ENCODE results near the gene KCNC3. TPM values are rescaled to one million over a fixed set of nuclear protein-coding genes. Genes with fewer than 3 reads are reported as not detected.

KCNC3 gene
- total and polyA plus RNA-seq, 9 donors = 0.19 to 10.2 (median 0.72) TPM

DNA sequence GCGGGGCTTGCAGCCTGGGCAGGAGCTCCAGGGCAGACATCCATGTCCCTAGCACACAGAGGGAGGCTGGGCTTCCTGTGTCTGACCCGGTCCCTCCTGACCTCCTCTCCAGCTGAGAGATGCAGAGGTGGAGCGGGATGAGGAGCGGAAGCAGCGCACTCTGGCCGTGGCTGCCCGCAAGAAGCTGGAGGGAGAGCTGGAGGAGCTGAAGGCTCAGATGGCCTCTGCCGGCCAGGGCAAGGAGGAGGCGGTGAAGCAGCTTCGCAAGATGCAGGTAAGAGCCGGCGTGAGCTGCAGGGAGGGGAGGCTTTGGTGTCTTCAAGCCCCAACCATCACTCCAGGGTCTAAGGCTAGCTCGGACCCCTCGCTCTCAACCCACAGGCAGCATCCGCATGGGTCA lies 38.4 kb downstream of the KCNC3 start:
- Histone ChIP-seq H3K4me1 (ENCODE audit: insufficient read depth) (no peaks in the 10 kb centered on the region), H3K4me3 (no peak overlapping the region), H3K36me3 (no peaks in the 10 kb centered on the region), H3K27me3 (no peaks in the 10 kb centered on the region), H3K9me3 (peaks cover 0 to 4% of the 10 kb centered on the region in 2 donors), H3K27ac (no peak overlapping the region)
- no peak for TF ChIP-seq POLR2A (IDR thresholded peaks at IDR 0.05)
- TF ChIP-seq, protein P1, sequence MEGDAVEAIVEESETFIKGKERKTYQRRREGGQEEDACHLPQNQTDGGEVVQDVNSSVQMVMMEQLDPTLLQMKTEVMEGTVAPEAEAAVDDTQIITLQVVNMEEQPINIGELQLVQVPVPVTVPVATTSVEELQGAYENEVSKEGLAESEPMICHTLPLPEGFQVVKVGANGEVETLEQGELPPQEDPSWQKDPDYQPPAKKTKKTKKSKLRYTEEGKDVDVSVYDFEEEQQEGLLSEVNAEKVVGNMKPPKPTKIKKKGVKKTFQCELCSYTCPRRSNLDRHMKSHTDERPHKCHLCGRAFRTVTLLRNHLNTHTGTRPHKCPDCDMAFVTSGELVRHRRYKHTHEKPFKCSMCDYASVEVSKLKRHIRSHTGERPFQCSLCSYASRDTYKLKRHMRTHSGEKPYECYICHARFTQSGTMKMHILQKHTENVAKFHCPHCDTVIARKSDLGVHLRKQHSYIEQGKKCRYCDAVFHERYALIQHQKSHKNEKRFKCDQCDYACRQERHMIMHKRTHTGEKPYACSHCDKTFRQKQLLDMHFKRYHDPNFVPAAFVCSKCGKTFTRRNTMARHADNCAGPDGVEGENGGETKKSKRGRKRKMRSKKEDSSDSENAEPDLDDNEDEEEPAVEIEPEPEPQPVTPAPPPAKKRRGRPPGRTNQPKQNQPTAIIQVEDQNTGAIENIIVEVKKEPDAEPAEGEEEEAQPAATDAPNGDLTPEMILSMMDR (IDR thresholded peaks at IDR 0.05) = no peak
- no peak for TF ChIP-seq EP300 (IDR thresholded peaks at IDR 0.05)
- intact Hi-C loops (cut with DNase I) = no loop called here
- 45 to 51% (median 47%) methylated on average over 15 of the region's 15 CpGs for WGBS, 3 donors
- DNase-seq = no peak

DNA sequence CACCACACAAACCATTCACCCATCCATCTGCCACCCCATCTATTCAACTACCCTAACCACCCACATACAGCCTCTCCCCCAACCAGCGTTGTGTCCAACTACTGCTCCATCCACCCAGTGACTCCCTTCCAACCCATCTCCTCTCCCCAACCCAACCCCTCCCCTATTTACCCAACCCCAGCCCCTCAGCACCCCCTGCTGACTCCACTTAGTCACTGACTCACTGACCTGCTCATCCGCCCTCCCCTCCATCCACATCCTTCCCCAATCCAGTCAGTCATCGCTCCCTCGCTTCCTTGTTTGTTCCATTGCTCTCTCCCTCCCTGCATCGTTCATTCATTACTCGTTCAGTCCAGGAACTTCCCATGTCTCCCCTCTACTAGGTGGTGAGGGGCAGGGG lies 39.2 kb downstream of the KCNC3 start:
- Histone ChIP-seq H3K36me3 (no peaks in the 10 kb centered on the region), H3K4me3 (no peak overlapping the region), H3K27ac (no peak overlapping the region), H3K4me1 (ENCODE audit: insufficient read depth) (no peaks in the 10 kb centered on the region), H3K27me3 (no peaks in the 10 kb centered on the region), H3K9me3 (peaks cover 0 to 4% of the 10 kb centered on the region in 2 donors)
- intact Hi-C loops (cut with DNase I) = no loop called here
- WGBS, 3 donors = 59 to 73% (median 69%) methylated on average over 6 of the region's 6 CpGs
- TF ChIP-seq POLR2A (IDR thresholded peaks at IDR 0.05) = no peak
- TF ChIP-seq, protein P1 (IDR thresholded peaks at IDR 0.05) = no peak
- no peak for TF ChIP-seq EP300 (IDR thresholded peaks at IDR 0.05)
- no peak for DNase-seq

DNA sequence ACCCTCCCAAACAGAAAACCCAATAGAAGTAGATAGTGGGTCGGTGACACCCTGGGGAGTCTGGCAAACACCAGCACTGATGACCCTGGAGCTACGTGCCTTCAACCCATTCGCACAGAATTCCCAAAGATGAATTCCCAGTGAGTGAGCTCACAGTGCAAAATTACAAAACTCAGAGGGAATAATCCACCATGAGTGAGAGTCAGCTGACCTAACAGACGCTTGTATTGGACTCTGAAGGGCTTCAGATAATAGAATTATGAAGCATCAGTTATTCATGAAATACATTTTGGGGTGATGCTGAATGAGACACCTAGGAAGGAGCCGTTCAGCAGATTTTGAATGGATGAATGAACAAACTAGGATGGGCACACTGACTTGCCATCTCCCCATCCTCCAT lies 40.2 kb downstream of the KCNC3 start:
- H3K9me3 ChIP-seq = peaks cover 0 to 4% of the 10 kb centered on the region in 2 donors
- no peak overlapping the region for H3K27ac ChIP-seq
- H3K36me3 ChIP-seq = no peaks in the 10 kb centered on the region
- no peak for DNase-seq
- H3K27me3 ChIP-seq = no peaks in the 10 kb centered on the region
- no peak overlapping the region for H3K4me3 ChIP-seq
- TF ChIP-seq POLR2A (IDR thresholded peaks at IDR 0.05) = no peak
- TF ChIP-seq EP300 (IDR thresholded peaks at IDR 0.05) = no peak
- TF ChIP-seq, protein P1 (IDR thresholded peaks at IDR 0.05) = no peak
- no peaks in the 10 kb centered on the region for H3K4me1 ChIP-seq (ENCODE audit: insufficient read depth)
- 76 to 86% (median 79%) methylated on average over 5 of the region's 5 CpGs for WGBS, 3 donors
- intact Hi-C loops (cut with DNase I) = no loop called here

DNA sequence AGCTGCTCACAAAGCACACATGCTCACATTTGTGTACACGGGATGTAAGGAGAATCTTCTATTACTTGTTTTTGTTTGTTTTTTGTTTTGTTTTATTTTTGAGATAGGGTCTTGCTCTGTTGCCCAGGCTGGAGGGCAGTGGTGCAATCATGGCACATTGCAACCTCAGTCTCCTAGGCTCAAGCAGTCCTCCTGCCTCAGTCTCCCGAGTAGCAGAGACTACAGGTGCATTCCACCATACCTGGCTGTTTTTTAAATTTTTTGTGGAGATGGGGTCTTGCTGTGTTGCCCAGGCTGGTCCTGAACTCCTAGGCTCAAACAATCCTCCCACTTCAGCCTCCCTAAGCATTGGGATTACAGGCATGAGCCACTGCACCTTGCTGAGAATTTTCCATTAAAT lies 41.8 kb downstream of the KCNC3 start:
- Histone ChIP-seq H3K4me1 (ENCODE audit: insufficient read depth) (no peaks in the 10 kb centered on the region), H3K9me3 (peaks cover 0 to 4% of the 10 kb centered on the region in 2 donors), H3K4me3 (no peak overlapping the region), H3K36me3 (no peaks in the 10 kb centered on the region), H3K27ac (no peak overlapping the region), H3K27me3 (no peaks in the 10 kb centered on the region)
- 82 to 87% (median 83%) methylated on average over 2 of the region's 2 CpGs for WGBS, 3 donors
- no peak for DNase-seq
- intact Hi-C loops (cut with DNase I) = no loop called here
- TF ChIP-seq, protein P1 (IDR thresholded peaks at IDR 0.05) = no peak
- TF ChIP-seq EP300 (IDR thresholded peaks at IDR 0.05) (no peak), POLR2A (IDR thresholded peaks at IDR 0.05) (no peak)
